ENCODE results near the gene ACTL10. TPM values are rescaled to one million over a fixed set of nuclear protein-coding genes. Genes with fewer than 3 reads are reported as not detected.

The ACTL10 gene
- polyA plus RNA-seq, 2 of the 4 experiments (the other 2 are of a cell fraction): not detected

DNA sequence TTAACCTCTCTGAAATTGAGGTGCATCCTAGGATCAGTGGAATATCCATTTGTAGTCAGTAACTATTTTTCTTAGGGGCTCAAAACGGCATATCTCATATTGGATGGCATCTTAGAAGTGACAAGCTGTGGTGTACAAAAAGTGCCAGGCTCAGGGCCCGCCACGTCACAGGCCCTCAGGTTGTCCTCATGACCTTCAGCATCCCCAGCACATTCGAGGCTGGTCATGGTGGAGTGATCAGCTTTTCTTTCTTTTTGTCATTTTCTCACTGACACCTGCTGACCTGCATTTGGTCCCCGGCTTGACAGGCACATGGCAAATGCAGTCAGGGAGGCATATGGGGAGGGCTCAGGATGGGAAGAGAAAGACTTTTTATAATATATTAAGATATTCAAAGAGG lies 26.5 kb downstream of the ACTL10 start:
- ChIA-PET POLR2A (no interaction called here), CTCF (no interaction called here)
- ATAC-seq (no peak), DNase-seq (ENCODE audit: low read depth in 1 of 2, low spot score in 1 of 2) (no peak), FAIRE-seq (no peak)
- no peaks in the 10 kb centered on the region for H3K4me1 ChIP-seq
- 73% methylated on average over 5 of the region's 5 CpGs for WGBS (ENCODE audit: missing lambda C conversion rate)
- no peak overlapping the region for H3K4me2 ChIP-seq
- H3K4me3 ChIP-seq: no peak overlapping the region
- H3K27ac ChIP-seq: no peak overlapping the region
- TF ChIP-seq, protein P1, sequence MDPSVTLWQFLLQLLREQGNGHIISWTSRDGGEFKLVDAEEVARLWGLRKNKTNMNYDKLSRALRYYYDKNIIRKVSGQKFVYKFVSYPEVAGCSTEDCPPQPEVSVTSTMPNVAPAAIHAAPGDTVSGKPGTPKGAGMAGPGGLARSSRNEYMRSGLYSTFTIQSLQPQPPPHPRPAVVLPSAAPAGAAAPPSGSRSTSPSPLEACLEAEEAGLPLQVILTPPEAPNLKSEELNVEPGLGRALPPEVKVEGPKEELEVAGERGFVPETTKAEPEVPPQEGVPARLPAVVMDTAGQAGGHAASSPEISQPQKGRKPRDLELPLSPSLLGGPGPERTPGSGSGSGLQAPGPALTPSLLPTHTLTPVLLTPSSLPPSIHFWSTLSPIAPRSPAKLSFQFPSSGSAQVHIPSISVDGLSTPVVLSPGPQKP (IDR thresholded peaks at IDR 0.05; ENCODE audit: low read depth, low read length): no peak
- TF ChIP-seq HDAC2 (IDR thresholded peaks at IDR 0.05) (no peak), KDM1A (IDR thresholded peaks at IDR 0.05; ENCODE audit: low read depth) (no peak), RCOR1 (IDR thresholded peaks at IDR 0.05; ENCODE audit: low read depth, low read length) (no peak), BHLHE40 (IDR thresholded peaks at IDR 0.05; ENCODE audit: low read depth, low read length) (no peak), HEYL (CRISPR knock-in tag; IDR thresholded peaks at IDR 0.05) (no peak), SMC3 (IDR thresholded peaks at IDR 0.05) (no peak), ZC3H11A (IDR thresholded peaks at IDR 0.05) (no peak), CBX8 (IDR thresholded peaks at IDR 0.05) (no peak), RNF2 (IDR thresholded peaks at IDR 0.05; ENCODE audit: borderline replicate concordance, low read depth) (no peak), RAD21 (conservative IDR thresholded peaks at IDR 0.05 in 1 of 2, IDR thresholded peaks at IDR 0.05 in 1 of 2) (no peak), ZSCAN20 (CRISPR knock-in tag; IDR thresholded peaks at IDR 0.05) (no peak), HOXA7 (CRISPR knock-in tag; IDR thresholded peaks at IDR 0.05) (no peak), TFCP2L1 (CRISPR knock-in tag; IDR thresholded peaks at IDR 0.05) (no peak), CBX2 (IDR thresholded peaks at IDR 0.05; ENCODE audit: borderline replicate concordance, low read depth) (no peak)
- TF ChIP-seq, protein P2, sequence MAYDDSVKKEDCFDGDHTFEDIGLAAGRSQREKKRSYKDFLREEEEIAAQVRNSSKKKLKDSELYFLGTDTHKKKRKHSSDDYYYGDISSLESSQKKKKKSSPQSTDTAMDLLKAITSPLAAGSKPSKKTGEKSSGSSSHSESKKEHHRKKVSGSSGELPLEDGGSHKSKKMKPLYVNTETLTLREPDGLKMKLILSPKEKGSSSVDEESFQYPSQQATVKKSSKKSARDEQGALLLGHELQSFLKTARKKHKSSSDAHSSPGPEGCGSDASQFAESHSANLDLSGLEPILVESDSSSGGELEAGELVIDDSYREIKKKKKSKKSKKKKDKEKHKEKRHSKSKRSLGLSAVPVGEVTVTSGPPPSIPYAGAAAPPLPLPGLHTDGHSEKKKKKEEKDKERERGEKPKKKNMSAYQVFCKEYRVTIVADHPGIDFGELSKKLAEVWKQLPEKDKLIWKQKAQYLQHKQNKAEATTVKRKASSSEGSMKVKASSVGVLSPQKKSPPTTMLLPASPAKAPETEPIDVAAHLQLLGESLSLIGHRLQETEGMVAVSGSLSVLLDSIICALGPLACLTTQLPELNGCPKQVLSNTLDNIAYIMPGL (CRISPR knock-in tag; IDR thresholded peaks at IDR 0.05; ENCODE audit: borderline replicate concordance): no peak
- TF ChIP-seq, protein P3, sequence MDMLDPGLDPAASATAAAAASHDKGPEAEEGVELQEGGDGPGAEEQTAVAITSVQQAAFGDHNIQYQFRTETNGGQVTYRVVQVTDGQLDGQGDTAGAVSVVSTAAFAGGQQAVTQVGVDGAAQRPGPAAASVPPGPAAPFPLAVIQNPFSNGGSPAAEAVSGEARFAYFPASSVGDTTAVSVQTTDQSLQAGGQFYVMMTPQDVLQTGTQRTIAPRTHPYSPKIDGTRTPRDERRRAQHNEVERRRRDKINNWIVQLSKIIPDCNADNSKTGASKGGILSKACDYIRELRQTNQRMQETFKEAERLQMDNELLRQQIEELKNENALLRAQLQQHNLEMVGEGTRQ (IDR thresholded peaks at IDR 0.05): no peak
- TF ChIP-seq, protein P4, sequence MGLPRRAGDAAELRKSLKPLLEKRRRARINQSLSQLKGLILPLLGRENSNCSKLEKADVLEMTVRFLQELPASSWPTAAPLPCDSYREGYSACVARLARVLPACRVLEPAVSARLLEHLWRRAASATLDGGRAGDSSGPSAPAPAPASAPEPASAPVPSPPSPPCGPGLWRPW (IDR thresholded peaks at IDR 0.05): no peak
- TF ChIP-seq, protein P5, sequence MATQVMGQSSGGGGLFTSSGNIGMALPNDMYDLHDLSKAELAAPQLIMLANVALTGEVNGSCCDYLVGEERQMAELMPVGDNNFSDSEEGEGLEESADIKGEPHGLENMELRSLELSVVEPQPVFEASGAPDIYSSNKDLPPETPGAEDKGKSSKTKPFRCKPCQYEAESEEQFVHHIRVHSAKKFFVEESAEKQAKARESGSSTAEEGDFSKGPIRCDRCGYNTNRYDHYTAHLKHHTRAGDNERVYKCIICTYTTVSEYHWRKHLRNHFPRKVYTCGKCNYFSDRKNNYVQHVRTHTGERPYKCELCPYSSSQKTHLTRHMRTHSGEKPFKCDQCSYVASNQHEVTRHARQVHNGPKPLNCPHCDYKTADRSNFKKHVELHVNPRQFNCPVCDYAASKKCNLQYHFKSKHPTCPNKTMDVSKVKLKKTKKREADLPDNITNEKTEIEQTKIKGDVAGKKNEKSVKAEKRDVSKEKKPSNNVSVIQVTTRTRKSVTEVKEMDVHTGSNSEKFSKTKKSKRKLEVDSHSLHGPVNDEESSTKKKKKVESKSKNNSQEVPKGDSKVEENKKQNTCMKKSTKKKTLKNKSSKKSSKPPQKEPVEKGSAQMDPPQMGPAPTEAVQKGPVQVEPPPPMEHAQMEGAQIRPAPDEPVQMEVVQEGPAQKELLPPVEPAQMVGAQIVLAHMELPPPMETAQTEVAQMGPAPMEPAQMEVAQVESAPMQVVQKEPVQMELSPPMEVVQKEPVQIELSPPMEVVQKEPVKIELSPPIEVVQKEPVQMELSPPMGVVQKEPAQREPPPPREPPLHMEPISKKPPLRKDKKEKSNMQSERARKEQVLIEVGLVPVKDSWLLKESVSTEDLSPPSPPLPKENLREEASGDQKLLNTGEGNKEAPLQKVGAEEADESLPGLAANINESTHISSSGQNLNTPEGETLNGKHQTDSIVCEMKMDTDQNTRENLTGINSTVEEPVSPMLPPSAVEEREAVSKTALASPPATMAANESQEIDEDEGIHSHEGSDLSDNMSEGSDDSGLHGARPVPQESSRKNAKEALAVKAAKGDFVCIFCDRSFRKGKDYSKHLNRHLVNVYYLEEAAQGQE (IDR thresholded peaks at IDR 0.05): no peak
- H3K9me3 ChIP-seq: no peaks in the 10 kb centered on the region

Measured in A549 (cell line).